Bronchial epithelial cell (primary cell): ENCODE data around the gene OR13J1. TPM values are rescaled to one million over a fixed set of nuclear protein-coding genes. Genes with fewer than 3 reads are reported as not detected.

Experiments used
- DNase-seq: peaks from one replicate; pipeline ENCODE4 v3.0.0-alpha.2; 2010; ENCODE audit warnings: low read depth
- FAIRE-seq: peaks from 2 replicates; lab custom pipeline; 2011; peaks lifted over from hg19 to GRCh38; lab: Jason Lieb, UNC
- H3K27me3 ChIP-seq: 2 replicates; pipeline ENCODE4 v1.5.1; 2011; ENCODE audit warnings: low read length; ENCODE audit not compliant: control insufficient read depth, insufficient read depth
- H3K36me3 ChIP-seq: 2 replicates; pipeline ENCODE4 v1.5.1; 2011; ENCODE audit warnings: low read length; ENCODE audit not compliant: control insufficient read depth, insufficient read depth
- H3K4me3 ChIP-seq: 2 replicates; pipeline ENCODE4 v1.5.1; 2011; ENCODE audit warnings: mild to moderate bottlenecking, low read depth, low read length, control low read depth
- total RNA-seq: library from RNA; depleted of rRNA; stranded (reverse); fragments of >200 nt; gene quantifications from 2 replicates; pipeline ENCODE4 v1.2.1, GENCODE V29; 2014
- TF ChIP-seq, protein P1 (sequence below): IDR thresholded peaks from 2 replicates; pipeline ENCODE4 v1.5.1; 2011; ENCODE audit warnings: mild to moderate bottlenecking, moderate library complexity, low read length, control low read depth, inconsistent platforms; ENCODE audit not compliant: insufficient read depth, severe bottlenecking

OR13J1 gene
- total RNA-seq, 1 donor from 2014 or later = not detected

DNA sequence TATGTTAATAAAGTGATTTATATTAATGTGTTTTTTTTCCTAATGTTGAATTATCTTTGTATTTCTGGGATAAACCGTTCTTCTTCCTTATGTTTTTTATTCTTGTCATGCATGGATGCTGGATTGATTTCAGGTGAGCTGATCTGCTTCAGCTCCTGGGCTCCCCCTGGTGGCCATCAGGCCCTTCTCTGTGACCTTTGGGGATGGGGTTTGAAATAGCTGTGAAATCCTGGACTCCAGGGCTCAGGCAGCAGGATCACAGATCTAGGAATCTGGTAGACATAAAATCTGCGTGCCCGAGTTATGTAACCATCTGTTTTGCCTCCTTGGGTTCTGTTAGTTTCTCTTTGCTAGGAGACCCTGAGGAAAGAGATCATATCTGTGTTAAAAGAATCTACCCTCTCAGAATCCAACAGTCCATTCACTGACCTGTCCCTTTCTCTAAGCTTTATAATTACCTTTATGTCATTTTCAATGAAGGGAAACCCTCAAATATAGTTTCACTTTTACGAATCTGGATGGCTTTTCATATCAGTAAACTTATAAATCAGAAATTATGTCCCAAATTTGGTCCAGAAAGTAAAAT lies 12.2 kb upstream of the OR13J1 start:
- DNase-seq (peak; percentile 65), FAIRE-seq (no peak)
- TF ChIP-seq, protein P1, sequence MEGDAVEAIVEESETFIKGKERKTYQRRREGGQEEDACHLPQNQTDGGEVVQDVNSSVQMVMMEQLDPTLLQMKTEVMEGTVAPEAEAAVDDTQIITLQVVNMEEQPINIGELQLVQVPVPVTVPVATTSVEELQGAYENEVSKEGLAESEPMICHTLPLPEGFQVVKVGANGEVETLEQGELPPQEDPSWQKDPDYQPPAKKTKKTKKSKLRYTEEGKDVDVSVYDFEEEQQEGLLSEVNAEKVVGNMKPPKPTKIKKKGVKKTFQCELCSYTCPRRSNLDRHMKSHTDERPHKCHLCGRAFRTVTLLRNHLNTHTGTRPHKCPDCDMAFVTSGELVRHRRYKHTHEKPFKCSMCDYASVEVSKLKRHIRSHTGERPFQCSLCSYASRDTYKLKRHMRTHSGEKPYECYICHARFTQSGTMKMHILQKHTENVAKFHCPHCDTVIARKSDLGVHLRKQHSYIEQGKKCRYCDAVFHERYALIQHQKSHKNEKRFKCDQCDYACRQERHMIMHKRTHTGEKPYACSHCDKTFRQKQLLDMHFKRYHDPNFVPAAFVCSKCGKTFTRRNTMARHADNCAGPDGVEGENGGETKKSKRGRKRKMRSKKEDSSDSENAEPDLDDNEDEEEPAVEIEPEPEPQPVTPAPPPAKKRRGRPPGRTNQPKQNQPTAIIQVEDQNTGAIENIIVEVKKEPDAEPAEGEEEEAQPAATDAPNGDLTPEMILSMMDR = peak; percentile 83
- Histone ChIP-seq H3K4me3 (no peak overlapping the region), H3K27me3 (no peaks in the 10 kb centered on the region), H3K36me3 (no peaks in the 10 kb centered on the region)

DNA sequence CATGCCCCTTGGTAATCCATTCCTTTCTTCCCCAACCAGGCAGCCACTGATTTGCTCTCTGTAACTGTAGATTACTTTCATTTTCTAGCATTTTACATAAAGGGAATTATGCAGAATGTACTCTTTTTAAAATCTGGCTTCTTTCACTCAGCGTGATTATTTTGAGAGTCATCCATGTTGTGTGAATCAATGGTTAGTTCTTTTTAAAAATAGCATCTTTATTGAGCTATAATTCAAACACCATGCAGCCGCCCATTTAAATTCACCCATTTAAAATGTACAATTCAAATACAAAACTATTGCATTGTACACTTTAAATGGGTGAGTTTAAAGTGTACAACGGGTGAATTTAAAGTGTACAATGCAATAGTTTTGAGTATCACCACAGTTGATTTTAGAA lies 2.3 kb upstream of the OR13J1 start:
- Histone ChIP-seq H3K4me3 (no peak overlapping the region), H3K27me3 (no peaks in the 10 kb centered on the region), H3K36me3 (no peaks in the 10 kb centered on the region)
- FAIRE-seq (no peak), DNase-seq (no peak)
- TF ChIP-seq, protein P1 = no peak

DNA sequence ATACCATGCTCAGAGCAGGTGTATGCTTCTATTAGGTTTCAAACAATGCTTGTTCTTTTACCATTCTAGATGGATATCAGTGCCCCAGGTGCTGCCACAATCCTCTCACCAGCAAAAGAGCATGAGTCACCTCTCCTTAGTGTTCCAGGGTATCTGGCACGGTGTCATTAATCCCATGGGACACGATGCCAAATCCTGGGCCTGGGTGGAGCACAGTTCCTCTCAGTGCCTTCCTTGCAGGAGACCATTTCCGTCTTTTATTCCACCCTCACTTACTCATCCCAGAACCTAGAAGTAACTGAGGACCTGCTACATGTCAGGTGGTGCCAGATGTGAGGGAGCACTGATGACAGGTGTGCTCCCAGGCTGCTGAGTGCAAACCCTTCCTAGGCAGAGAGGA lies 1.3 kb upstream of the OR13J1 start:
- Histone ChIP-seq H3K36me3 (no peaks in the 10 kb centered on the region), H3K27me3 (no peaks in the 10 kb centered on the region), H3K4me3 (no peak overlapping the region)
- TF ChIP-seq, protein P1 = no peak
- DNase-seq (peak; percentile 58), FAIRE-seq (peak; percentile 95)

DNA sequence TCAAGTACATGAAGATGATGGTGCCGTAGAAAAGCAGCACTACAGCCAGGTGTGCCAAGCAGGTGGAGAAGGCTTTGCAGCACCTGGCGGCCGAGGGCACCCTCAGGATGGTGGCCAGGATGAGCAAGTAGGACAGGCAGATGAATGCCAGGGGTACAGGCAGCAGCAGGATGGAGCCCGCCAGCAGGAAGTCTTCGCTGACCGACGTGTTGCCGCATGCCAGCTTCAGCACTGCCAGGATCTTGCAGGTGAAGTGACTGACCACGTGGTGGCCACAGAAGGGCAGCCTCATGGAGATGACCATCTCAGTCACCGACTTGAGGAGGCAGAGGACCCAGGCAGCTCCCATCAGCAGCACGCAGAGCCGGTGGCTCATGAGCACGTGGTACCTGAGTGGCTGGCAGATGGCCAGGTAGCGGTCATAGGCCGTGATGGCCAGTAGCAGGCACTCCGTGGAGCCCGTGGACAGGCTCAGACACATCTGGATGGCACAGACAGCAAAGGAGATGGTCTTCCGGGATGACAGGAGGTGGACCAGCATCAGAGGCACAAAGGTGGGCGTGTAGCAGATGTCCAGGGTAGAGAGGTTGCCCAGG lies 482 bp downstream of the OR13J1 start:
- H3K27me3 ChIP-seq = no peaks in the 10 kb centered on the region
- DNase-seq (peak; percentile 32), FAIRE-seq (no peak)
- no peaks in the 10 kb centered on the region for H3K36me3 ChIP-seq
- TF ChIP-seq, protein P1 = no peak
- H3K4me3 ChIP-seq = no peak overlapping the region

DNA sequence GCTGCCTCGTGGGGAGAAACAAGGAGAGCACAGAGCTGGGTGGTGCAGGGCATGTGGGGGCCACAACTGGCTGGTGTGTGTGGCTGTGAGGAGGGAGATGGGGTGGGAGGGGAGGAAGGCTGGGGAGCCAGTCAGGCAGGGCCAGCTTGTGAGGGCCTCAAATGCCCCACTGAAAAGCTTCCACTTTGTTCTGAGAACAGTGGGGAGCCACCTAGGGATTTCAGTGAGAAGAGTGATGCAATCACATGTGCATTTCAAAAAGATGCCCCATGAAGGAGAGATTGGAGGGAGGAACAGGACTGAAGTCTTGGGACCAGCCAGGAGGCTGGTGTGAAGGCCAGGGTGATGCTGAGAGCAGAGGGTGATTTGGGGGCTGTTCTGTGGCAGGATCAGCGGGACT lies 1.3 kb downstream of the OR13J1 start:
- H3K27me3 ChIP-seq = no peaks in the 10 kb centered on the region
- no peak overlapping the region for H3K4me3 ChIP-seq
- TF ChIP-seq, protein P1 = no peak
- DNase-seq (no peak), FAIRE-seq (no peak)
- no peaks in the 10 kb centered on the region for H3K36me3 ChIP-seq

DNA sequence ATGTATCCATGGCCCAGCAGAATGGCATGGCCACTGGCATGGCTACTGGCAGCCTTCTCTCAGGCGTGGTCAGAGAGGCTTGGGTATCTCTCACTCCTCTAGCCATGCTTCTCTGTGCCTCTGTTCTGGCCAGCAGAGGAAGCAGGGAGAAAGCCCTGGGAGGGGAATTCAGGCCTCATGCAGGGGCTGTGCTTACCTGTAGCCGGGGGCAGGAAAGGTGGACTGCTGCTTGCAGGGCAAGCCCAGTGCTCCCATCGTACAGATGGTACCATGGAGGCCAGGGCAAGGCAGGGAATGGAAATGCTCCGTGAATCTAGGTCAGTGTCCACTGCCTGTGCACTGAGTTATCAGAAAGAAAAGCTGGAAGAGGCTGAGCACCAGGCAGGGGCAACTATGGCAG lies 2.7 kb downstream of the OR13J1 start:
- FAIRE-seq (no peak), DNase-seq (no peak)
- Histone ChIP-seq H3K36me3 (no peaks in the 10 kb centered on the region), H3K27me3 (peaks cover 8% of the 10 kb centered on the region), H3K4me3 (no peak overlapping the region)
- TF ChIP-seq, protein P1 = no peak
